NOMO-1 treated with DMSO at 0.1 percent for 48 hours (cell line): Measurements from ENCODE around the gene ATXN7L1.

Source experiments
- DNase-seq: peaks from one replicate; lab custom pipeline; 2025; ENCODE audit not compliant: unreplicated experiment; lab: John Stamatoyannopoulos, UW

ATXN7L1 gene

GRCh38 chr7:105751054-105751453 is 125.3 kb downstream of the ATXN7L1 start:
- no peak for DNase-seq

DNA sequence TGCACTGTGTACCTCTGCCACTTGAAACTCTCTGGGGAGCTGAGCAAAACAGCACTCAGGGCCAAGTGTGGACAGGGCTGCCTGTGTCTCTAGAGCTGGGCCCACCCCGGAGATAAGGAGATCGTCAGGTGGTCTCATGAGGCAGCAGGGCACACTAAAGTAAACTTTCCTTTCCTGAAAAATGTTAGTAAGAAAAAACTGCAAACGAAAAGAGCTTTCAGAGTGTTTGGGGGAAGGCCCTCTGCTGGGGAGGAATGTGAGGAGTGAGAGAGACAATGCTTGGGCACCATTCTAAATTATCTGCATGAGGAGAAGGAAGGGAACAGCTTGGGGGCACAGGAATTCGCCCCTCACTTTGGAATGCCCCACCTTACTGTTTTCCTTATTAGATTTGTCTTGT is 127.7 kb downstream of the ATXN7L1 start:
- DNase-seq, result no peak

GRCh38 chr7:105745681-105746330 is 130.6 kb downstream of the ATXN7L1 start:
- DNase-seq, result no peak

DNA sequence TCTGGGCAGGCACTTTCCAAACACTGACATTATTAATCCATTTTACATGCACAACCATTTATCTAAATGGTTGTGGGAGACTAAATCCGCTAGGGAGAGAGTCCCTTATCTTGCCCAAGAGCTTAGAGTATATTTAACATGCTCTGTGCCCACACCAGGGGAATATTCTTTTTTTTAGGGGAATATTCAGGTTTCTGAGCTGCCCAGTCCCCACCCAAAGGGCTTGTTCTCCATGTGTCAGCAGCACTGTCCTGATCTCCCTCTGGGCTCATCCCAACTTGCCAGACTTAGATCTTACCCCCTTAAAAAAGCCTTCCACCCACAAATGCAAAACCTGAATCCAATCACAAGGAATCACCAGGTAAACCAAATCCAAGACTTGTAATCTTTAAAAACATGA is 132.1 kb downstream of the ATXN7L1 start:
- no peak for DNase-seq

DNA sequence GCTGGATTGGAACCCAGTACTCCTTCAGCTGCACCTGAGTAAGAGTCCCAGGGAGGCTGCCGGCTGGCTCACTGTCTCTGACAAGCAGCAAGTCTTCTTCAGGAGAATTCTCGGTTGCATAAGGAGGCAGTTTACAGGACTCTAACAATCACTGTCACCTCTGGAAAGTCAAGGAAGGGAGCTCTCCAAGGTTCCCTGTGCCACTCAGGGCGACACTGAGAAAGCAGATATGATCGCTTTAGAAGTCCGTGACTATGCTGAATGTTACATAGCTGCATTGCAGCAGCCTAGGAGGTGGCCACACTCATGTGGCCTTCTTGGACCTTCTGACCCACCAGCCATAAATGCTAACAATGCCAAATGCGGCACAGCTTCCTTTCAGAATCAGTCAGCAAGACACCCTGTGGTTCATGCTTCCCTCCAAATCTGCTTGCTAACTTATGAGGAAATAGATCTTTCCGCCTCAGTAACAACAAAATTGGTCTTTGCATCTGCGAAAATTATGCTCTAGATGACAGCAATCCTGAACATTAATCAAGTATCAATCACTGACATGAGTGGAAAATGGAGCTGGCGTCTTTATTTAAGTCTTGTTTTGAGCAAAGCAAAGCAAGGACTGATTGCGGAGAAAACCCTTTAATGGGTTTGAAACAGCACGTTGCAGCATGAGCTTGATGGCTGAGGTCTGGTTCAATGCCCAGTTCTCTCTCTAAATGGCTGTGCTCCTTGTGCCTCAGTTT is 132.9 kb downstream of the ATXN7L1 start:
- DNase-seq, result peak; percentile 41

- DNase-seq, result peak; percentile 17
Observed at GRCh38 chr7:105742787-105743186, 133.6 kb downstream of the ATXN7L1 start.

- DNase-seq, result no peak
Observed at GRCh38 chr7:105741982-105742381, 134.4 kb downstream of the ATXN7L1 start.

DNA sequence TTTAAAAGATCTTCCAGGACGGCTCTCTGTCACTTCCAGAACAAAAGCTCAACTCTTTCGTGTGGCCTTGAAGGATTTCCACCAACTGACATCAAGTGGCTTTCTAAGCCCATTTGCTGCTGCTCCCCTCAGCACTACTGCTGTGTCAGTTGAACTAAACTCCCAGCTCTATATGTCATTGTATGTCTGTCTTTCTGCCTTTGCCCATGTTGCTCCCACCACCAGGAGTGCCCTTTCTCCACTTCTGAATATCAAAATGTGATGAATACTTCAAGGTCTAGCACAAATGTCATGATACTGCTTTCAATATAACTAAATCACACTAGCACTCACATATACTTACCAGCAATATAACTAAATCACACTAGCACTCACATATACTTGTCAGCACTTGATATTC is 138.3 kb downstream of the ATXN7L1 start:
- DNase-seq, result no peak

- DNase-seq, result no peak
Observed at GRCh38 chr7:105734233-105734632, 142.2 kb downstream of the ATXN7L1 start.

DNA sequence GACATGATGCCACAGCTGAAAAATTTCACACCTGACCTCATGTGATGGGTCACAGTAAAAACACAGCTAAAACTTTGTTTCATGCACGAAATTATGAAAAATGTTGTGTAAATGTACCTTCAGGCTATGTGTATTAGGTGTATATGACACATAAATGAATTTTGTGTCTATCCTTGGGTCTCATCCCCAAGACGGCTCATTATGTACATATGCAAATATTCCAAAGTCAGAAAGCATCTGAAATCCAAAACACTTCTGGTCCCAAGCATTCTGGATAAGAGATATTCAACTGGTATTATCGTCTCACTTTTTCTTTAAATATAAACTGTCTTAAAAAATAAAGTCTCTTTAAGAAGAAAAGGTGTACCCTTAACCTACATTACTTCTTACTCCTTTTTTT is 145.4 kb downstream of the ATXN7L1 start:
- DNase-seq, result no peak

- DNase-seq, result no peak
Observed at GRCh38 chr7:105728028-105728427, 148.4 kb downstream of the ATXN7L1 start.

- no peak for DNase-seq
Observed at GRCh38 chr7:105724688-105725087, 151.7 kb downstream of the ATXN7L1 start.

GRCh38 chr7:105723572-105723971 is 152.8 kb downstream of the ATXN7L1 start:
- no peak for DNase-seq

- DNase-seq, result no peak
Observed at GRCh38 chr7:105721571-105722104, 154.8 kb downstream of the ATXN7L1 start.

DNA sequence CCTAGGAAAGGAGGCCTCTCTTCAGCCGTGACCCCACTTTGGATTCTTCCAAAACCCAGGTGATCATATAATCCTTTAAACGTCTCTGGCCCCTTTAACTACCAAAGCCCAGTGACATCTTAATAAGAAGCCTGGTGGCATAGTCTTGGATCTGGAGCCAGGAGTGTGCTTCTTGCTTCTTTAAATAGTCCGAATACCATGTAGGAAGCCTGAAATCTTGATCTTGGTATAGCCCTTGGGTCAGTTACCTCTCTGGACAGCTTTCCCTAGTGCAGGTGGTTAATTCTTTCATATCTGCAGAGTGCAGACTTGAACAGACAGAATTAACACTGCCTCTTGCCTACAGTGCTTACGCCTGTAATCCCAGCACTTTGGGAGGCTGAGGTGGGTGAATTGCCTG is 156.5 kb downstream of the ATXN7L1 start:
- no peak for DNase-seq

GRCh38 chr7:105719395-105719794 is 157.0 kb downstream of the ATXN7L1 start:
- DNase-seq, result no peak

GRCh38 chr7:105718511-105718925 is 157.9 kb downstream of the ATXN7L1 start:
- DNase-seq, result peak; percentile 23

- DNase-seq, result no peak
Observed at GRCh38 chr7:105715528-105715927, 160.9 kb downstream of the ATXN7L1 start.

- DNase-seq, result no peak
Observed at GRCh38 chr7:105713488-105714465, 162.6 kb downstream of the ATXN7L1 start.

GRCh38 chr7:105712877-105713276 is 163.5 kb downstream of the ATXN7L1 start:
- peak; percentile 42 for DNase-seq

DNA sequence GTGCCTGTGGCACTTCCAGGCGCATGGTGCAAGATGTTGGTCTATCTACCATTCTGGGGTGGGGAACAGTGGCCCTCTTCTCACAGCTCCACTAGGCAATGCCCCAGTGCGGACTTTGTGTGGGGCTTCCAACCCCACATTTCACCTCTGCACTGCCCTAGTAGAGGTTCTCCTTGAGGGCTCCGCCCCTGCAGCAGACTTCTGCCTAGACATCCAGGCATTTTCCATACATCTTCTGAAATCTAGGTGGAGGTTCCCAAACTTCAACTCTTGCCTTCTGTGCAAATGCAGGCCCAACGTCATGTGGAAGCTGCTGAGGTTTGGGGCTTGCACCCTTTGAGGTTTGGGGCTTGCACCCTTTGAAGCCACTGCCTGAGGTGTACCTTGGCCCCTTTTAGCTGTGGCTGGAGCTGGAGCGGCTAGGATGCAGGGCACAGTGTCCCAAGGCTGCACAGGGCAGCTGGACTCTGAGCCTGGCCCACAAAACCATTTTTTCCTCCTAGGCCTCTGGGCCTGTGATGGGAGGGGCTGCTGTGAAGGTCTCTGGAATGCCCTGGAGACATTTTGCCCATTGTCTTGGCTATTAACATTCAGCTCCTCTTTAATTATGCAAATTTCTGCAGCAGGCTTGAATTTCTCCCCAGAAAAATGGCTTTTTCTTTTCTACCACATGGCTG is 164.5 kb downstream of the ATXN7L1 start:
- DNase-seq, result no peak
